ENCODE data around the gene FOXP1.

The FOXP1 gene

DNA sequence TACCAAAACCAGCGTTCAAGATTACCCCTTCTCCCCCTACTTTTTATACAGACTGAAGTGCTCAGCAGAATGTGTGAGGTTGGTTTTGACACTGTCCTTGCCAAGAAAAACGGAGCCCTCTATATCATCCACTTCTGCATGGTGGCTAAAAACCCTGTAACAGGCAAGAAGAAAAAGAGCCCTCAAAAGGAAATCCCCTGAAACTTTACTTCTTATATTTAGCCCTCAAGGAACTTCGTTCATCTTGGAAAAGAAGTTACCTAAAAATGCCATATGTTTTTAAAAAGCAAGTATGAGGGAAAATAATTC lies 473.6 kb downstream of the FOXP1 start:
- Histone ChIP-seq H2AFZ (ENCODE audit: low read depth, low read length) (no peak overlapping the region), H3K4me2 (ENCODE audit: low read length) (peak overlapping the region; percentile 70), H3K9me3 (ENCODE audit: insufficient read depth, low read length) (no peaks in the 10 kb centered on the region), H3K9ac (ENCODE audit: low read length) (peak overlapping the region; percentile 75), H3K27me3 (ENCODE audit: low read depth, low read length) (no peaks in the 10 kb centered on the region), H3K36me3 (replicated peaks; ENCODE audit: low read depth, low read length) (peaks cover 82% of the 10 kb centered on the region), H4K20me1 (ENCODE audit: insufficient read depth, low read length) (peaks cover 40% of the 10 kb centered on the region), H3K4me1 (ENCODE audit: low read length) (peaks cover 97% of the 10 kb centered on the region), H3K27ac (ENCODE audit: low read length) (peak overlapping the region; percentile 93), H3K79me2 (ENCODE audit: low read length) (peaks cover 100% of the 10 kb centered on the region), H3K4me3 (ENCODE audit: low read length) (peak overlapping the region; percentile 63)
- TF ChIP-seq CTCF (IDR thresholded peaks at IDR 0.05; ENCODE audit: low read depth, low read length), result no peak
- TF ChIP-seq EZH2phosphoT487 (IDR thresholded peaks at IDR 0.05; ENCODE audit: low read depth), result no peak

- H3K9ac ChIP-seq (ENCODE audit: low read length), result peak overlapping the region; percentile 75
- TF ChIP-seq EZH2phosphoT487 (IDR thresholded peaks at IDR 0.05; ENCODE audit: low read depth) (no peak), CTCF (IDR thresholded peaks at IDR 0.05; ENCODE audit: low read depth, low read length) (no peak)
- H3K9me3 ChIP-seq (ENCODE audit: insufficient read depth, low read length), result no peaks in the 10 kb centered on the region
- peaks cover 100% of the 10 kb centered on the region for H3K79me2 ChIP-seq (ENCODE audit: low read length)
- peak overlapping the region; percentile 63 for H3K4me3 ChIP-seq (ENCODE audit: low read length)
- H3K36me3 ChIP-seq (replicated peaks; ENCODE audit: low read depth, low read length), result peaks cover 79% of the 10 kb centered on the region
- peaks cover 35% of the 10 kb centered on the region for H4K20me1 ChIP-seq (ENCODE audit: insufficient read depth, low read length)
- H2AFZ ChIP-seq (ENCODE audit: low read depth, low read length), result no peak overlapping the region
- H3K4me2 ChIP-seq (ENCODE audit: low read length), result peak overlapping the region; percentile 70
- H3K27me3 ChIP-seq (ENCODE audit: low read depth, low read length), result no peaks in the 10 kb centered on the region
- peak overlapping the region; percentile 93 for H3K27ac ChIP-seq (ENCODE audit: low read length)
- H3K4me1 ChIP-seq (ENCODE audit: low read length), result peaks cover 97% of the 10 kb centered on the region
Measured at GRCh38 chr3:71109241-71109976, 474.1 kb downstream of the FOXP1 start.

GRCh38 chr3:71107926-71108325 lies 475.6 kb downstream of the FOXP1 start:
- H3K79me2 ChIP-seq (ENCODE audit: low read length), result peaks cover 100% of the 10 kb centered on the region
- peak overlapping the region; percentile 70 for H3K4me2 ChIP-seq (ENCODE audit: low read length)
- H3K4me3 ChIP-seq (ENCODE audit: low read length), result peak overlapping the region; percentile 18; the same call in 1 of the 2 replicates
- H3K27me3 ChIP-seq (ENCODE audit: low read depth, low read length), result no peaks in the 10 kb centered on the region
- H3K9ac ChIP-seq (ENCODE audit: low read length), result peak overlapping the region; percentile 37
- H3K36me3 ChIP-seq (replicated peaks; ENCODE audit: low read depth, low read length), result peaks cover 69% of the 10 kb centered on the region
- H2AFZ ChIP-seq (ENCODE audit: low read depth, low read length), result no peak overlapping the region
- H3K27ac ChIP-seq (ENCODE audit: low read length), result peak overlapping the region; percentile 93
- peaks cover 98% of the 10 kb centered on the region for H3K4me1 ChIP-seq (ENCODE audit: low read length)
- H4K20me1 ChIP-seq (ENCODE audit: insufficient read depth, low read length), result peaks cover 30% of the 10 kb centered on the region
- no peaks in the 10 kb centered on the region for H3K9me3 ChIP-seq (ENCODE audit: insufficient read depth, low read length)
- no peak for TF ChIP-seq EZH2phosphoT487 (IDR thresholded peaks at IDR 0.05; ENCODE audit: low read depth)
- no peak for TF ChIP-seq CTCF (IDR thresholded peaks at IDR 0.05; ENCODE audit: low read depth, low read length)

DNA sequence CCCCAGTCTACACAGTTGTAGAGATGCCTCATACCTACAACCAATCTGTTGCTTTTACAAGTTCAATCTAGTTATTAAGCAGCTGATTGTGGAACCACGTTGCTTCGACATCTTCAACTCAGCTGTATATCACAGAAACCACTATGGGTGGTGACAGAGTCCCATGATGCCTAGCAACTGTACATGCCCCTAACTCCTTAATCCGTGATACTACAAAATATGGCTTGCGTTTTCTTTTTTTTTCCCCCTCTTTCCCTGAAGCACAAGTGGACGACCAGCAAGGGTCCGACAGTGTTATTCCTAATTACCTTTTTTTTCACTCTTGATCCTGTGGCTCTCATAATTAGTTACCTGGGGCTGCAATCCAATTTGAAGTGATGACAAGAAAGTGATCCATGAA lies 478.6 kb downstream of the FOXP1 start:
- peaks cover 100% of the 10 kb centered on the region for H3K4me1 ChIP-seq (ENCODE audit: low read length)
- H3K79me2 ChIP-seq (ENCODE audit: low read length), result peaks cover 100% of the 10 kb centered on the region
- TF ChIP-seq EZH2phosphoT487 (IDR thresholded peaks at IDR 0.05; ENCODE audit: low read depth), result no peak
- TF ChIP-seq CTCF (IDR thresholded peaks at IDR 0.05; ENCODE audit: low read depth, low read length), result no peak

More for the DNA sequence above, 478.6 kb downstream of the FOXP1 start:
- Histone ChIP-seq H4K20me1 (ENCODE audit: insufficient read depth, low read length) (peaks cover 29% of the 10 kb centered on the region; the same call in 1 of the 2 replicates), H3K9ac (ENCODE audit: low read length) (peak overlapping the region; percentile 86), H3K9me3 (ENCODE audit: insufficient read depth, low read length) (no peaks in the 10 kb centered on the region), H3K27ac (ENCODE audit: low read length) (peak overlapping the region; percentile 93), H3K27me3 (ENCODE audit: low read depth, low read length) (no peaks in the 10 kb centered on the region), H3K36me3 (replicated peaks; ENCODE audit: low read depth, low read length) (peaks cover 56% of the 10 kb centered on the region), H2AFZ (ENCODE audit: low read depth, low read length) (no peak overlapping the region), H3K4me3 (ENCODE audit: low read length) (peak overlapping the region; percentile 22; the same call in 1 of the 2 replicates), H3K4me2 (ENCODE audit: low read length) (peak overlapping the region; percentile 96)

All from OCI-LY3 (cell line).